Measurements from ENCODE around the gene MOB3B.

MOB3B gene

DNA sequence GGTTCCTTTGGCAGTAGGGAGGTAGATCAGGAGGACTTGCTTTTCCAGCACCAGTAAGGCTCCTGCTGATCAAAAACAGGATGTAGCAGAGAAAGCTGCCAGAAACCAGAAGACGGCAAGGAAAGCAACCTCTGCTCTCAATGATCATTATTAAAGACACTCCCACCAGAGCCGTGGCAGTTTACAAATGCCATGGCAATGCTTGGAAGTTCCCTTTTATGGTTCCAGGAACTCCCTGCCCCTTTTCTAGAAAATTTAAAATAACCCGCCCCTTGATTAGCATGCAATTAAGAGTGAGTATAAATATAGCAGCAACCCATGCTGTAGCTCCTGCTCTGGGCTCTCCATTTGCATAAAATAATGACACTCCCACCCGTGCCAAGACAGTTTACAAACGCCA lies 248.8 kb downstream of the MOB3B start:
- peak overlapping the region in 1 of 2 donors; percentile 56 for H3K4me3 ChIP-seq (ENCODE audit: low read depth in 1 of 2, low read length in 2 of 2)
- H3K9me3 ChIP-seq (ENCODE audit: control insufficient read depth in 1 of 2, low read length in 2 of 2): no peaks in the 10 kb centered on the region
- H3K4me1 ChIP-seq (ENCODE audit: control insufficient read depth in 1 of 2, insufficient read depth in 2 of 2, low read length in 2 of 2): peaks cover 13 to 24% of the 10 kb centered on the region in 2 donors
- no peak overlapping the region for H3K9ac ChIP-seq (ENCODE audit: low read depth in 1 of 2, low read length in 2 of 2)
- H3K36me3 ChIP-seq (ENCODE audit: control insufficient read depth in 1 of 2, insufficient read depth in 2 of 2, low read length in 2 of 2): no peaks in the 10 kb centered on the region
- H3K27me3 ChIP-seq (ENCODE audit: control insufficient read depth in 1 of 2, insufficient read depth in 2 of 2, low read length in 2 of 2): no peaks in the 10 kb centered on the region
- no peak overlapping the region for H3K27ac ChIP-seq (ENCODE audit: low read depth, low read length)

GRCh38 chr9:27280249-27280648 lies 249.4 kb downstream of the MOB3B start:
- no peak overlapping the region for H3K9ac ChIP-seq (ENCODE audit: low read depth in 1 of 2, low read length in 2 of 2)
- H3K9me3 ChIP-seq (ENCODE audit: control insufficient read depth in 1 of 2, low read length in 2 of 2): no peaks in the 10 kb centered on the region
- no peaks in the 10 kb centered on the region for H3K36me3 ChIP-seq (ENCODE audit: control insufficient read depth in 1 of 2, insufficient read depth in 2 of 2, low read length in 2 of 2)

GRCh38 chr9:27279611-27280010 lies 250.0 kb downstream of the MOB3B start:
- Histone ChIP-seq H3K36me3 (ENCODE audit: control insufficient read depth in 1 of 2, insufficient read depth in 2 of 2, low read length in 2 of 2) (no peaks in the 10 kb centered on the region), H3K27ac (ENCODE audit: low read depth, low read length) (no peak overlapping the region), H3K4me1 (ENCODE audit: control insufficient read depth in 1 of 2, insufficient read depth in 2 of 2, low read length in 2 of 2) (peaks cover 13 to 24% of the 10 kb centered on the region in 2 donors), H3K4me3 (ENCODE audit: low read depth in 1 of 2, low read length in 2 of 2) (no peak overlapping the region), H3K9ac (ENCODE audit: low read depth in 1 of 2, low read length in 2 of 2) (no peak overlapping the region), H3K27me3 (ENCODE audit: control insufficient read depth in 1 of 2, insufficient read depth in 2 of 2, low read length in 2 of 2) (no peaks in the 10 kb centered on the region), H3K9me3 (ENCODE audit: control insufficient read depth in 1 of 2, low read length in 2 of 2) (no peaks in the 10 kb centered on the region)

More at GRCh38 chr9:27280249-27280648, 249.4 kb downstream of the MOB3B start:
- H3K27ac ChIP-seq (ENCODE audit: low read depth, low read length): no peak overlapping the region
- H3K27me3 ChIP-seq (ENCODE audit: control insufficient read depth in 1 of 2, insufficient read depth in 2 of 2, low read length in 2 of 2): no peaks in the 10 kb centered on the region
- H3K4me3 ChIP-seq (ENCODE audit: low read depth in 1 of 2, low read length in 2 of 2): peak overlapping the region in 1 of 2 donors; percentile 6
- H3K4me1 ChIP-seq (ENCODE audit: control insufficient read depth in 1 of 2, insufficient read depth in 2 of 2, low read length in 2 of 2): peaks cover 13 to 24% of the 10 kb centered on the region in 2 donors

DNA sequence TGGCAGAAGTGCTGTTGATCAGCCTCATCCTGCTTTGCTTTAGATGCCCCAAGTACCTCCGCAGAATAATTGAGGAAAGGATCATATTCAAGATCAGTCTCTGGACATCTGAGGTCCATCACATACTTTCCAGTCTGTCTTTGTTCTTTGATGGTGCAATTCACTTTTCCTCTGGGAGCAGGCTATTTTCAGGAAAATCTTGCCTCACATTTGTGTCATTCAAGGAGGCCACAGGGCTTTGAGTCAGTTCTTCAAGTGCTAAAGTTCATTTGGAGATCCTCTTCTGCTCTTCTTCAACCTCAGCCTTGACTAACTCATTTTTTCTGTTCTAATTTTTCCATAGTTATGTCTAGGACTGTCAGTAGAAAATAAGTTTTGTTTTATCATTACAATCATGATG lies 251.2 kb downstream of the MOB3B start:
- H3K9me3 ChIP-seq (ENCODE audit: control insufficient read depth in 1 of 2, low read length in 2 of 2): no peaks in the 10 kb centered on the region
- H3K27me3 ChIP-seq (ENCODE audit: control insufficient read depth in 1 of 2, insufficient read depth in 2 of 2, low read length in 2 of 2): no peaks in the 10 kb centered on the region
- H3K4me1 ChIP-seq (ENCODE audit: control insufficient read depth in 1 of 2, insufficient read depth in 2 of 2, low read length in 2 of 2): peaks cover 13 to 24% of the 10 kb centered on the region in 2 donors
- no peaks in the 10 kb centered on the region for H3K36me3 ChIP-seq (ENCODE audit: control insufficient read depth in 1 of 2, insufficient read depth in 2 of 2, low read length in 2 of 2)
- H3K9ac ChIP-seq (ENCODE audit: low read depth in 1 of 2, low read length in 2 of 2): no peak overlapping the region
- no peak overlapping the region for H3K4me3 ChIP-seq (ENCODE audit: low read depth in 1 of 2, low read length in 2 of 2)
- no peak overlapping the region for H3K27ac ChIP-seq (ENCODE audit: low read depth, low read length)

GRCh38 chr9:27276193-27277030 lies 253.2 kb downstream of the MOB3B start:
- Histone ChIP-seq H3K27ac (ENCODE audit: low read depth, low read length) (no peak overlapping the region), H3K9me3 (ENCODE audit: control insufficient read depth in 1 of 2, low read length in 2 of 2) (no peaks in the 10 kb centered on the region), H3K9ac (ENCODE audit: low read depth in 1 of 2, low read length in 2 of 2) (no peak overlapping the region), H3K4me3 (ENCODE audit: low read depth in 1 of 2, low read length in 2 of 2) (no peak overlapping the region), H3K36me3 (ENCODE audit: control insufficient read depth in 1 of 2, insufficient read depth in 2 of 2, low read length in 2 of 2) (no peaks in the 10 kb centered on the region), H3K4me1 (ENCODE audit: control insufficient read depth in 1 of 2, insufficient read depth in 2 of 2, low read length in 2 of 2) (peaks cover 11% of the 10 kb centered on the region in 2 donors), H3K27me3 (ENCODE audit: control insufficient read depth in 1 of 2, insufficient read depth in 2 of 2, low read length in 2 of 2) (no peaks in the 10 kb centered on the region)

Data from duodenal mucosa (tissue), 2 donors.